ENCODE results near the gene CHD8.
A peak's percentile ranks its signal among the peaks of the same experiment; 100 is the strongest.
"Not testable (repeated sequence)": the region's sequence is repeated elsewhere in the genome, so short reads cannot be mapped to it uniquely, and the experiment has no call there.

The CHD8 gene

GRCh38 chr14:21437063-21437901 lies 18.6 kb downstream of the CHD8 start:
- DNase-seq, result peak; percentile 99

GRCh38 chr14:21436567-21437062 lies 19.3 kb downstream of the CHD8 start:
- DNase-seq, result no peak

GRCh38 chr14:21431126-21431525 lies 24.8 kb downstream of the CHD8 start:
- no peak for DNase-seq

GRCh38 chr14:21428930-21429329 lies 27.0 kb downstream of the CHD8 start:
- DNase-seq, result no peak

GRCh38 chr14:21426692-21427091 lies 29.2 kb downstream of the CHD8 start:
- no peak for DNase-seq

- DNase-seq, result no peak
Measured at GRCh38 chr14:21419528-21419927, 36.4 kb downstream of the CHD8 start.

- no peak for DNase-seq
Measured at GRCh38 chr14:21415329-21415728, 40.6 kb downstream of the CHD8 start.

- DNase-seq, result no peak
Measured at GRCh38 chr14:21414137-21414631, 41.7 kb downstream of the CHD8 start.

GRCh38 chr14:21408147-21408546 lies 47.8 kb downstream of the CHD8 start:
- no peak for DNase-seq

- DNase-seq, result no peak
Measured at GRCh38 chr14:21406213-21406612, 49.7 kb downstream of the CHD8 start.

GRCh38 chr14:21405097-21405496 lies 50.8 kb downstream of the CHD8 start:
- DNase-seq, result no peak

- no peak for DNase-seq
Measured at GRCh38 chr14:21399311-21399870, 56.5 kb downstream of the CHD8 start.

- DNase-seq, result no peak
Measured at GRCh38 chr14:21398901-21399300, 57.0 kb downstream of the CHD8 start.

- DNase-seq, result no peak
Measured at GRCh38 chr14:21395450-21395849, 60.5 kb downstream of the CHD8 start.

- DNase-seq, result no peak
Measured at GRCh38 chr14:21385188-21385904, 70.6 kb downstream of the CHD8 start.

- DNase-seq, result no peak
Measured at GRCh38 chr14:21384494-21384851, 71.5 kb downstream of the CHD8 start.

- peak; percentile 93 for DNase-seq
Measured at GRCh38 chr14:21383848-21384493, 72.0 kb downstream of the CHD8 start, which contains the start of gene SUPT16H. TSS of gene SUPT16H (minus strand) at chr14:21384019. CDS start at chr14:21383927, 92 bp downstream.

GRCh38 chr14:21382886-21383847 lies 72.8 kb downstream of the CHD8 start:
- peak; percentile 38 for DNase-seq

GRCh38 chr14:21382095-21382494 lies 73.8 kb downstream of the CHD8 start:
- no peak for DNase-seq

GRCh38 chr14:21379338-21379737 lies 76.6 kb downstream of the CHD8 start:
- DNase-seq, result no peak

- DNase-seq, result no peak
Measured at GRCh38 chr14:21373980-21374379, 81.9 kb downstream of the CHD8 start.

GRCh38 chr14:21372814-21373213 lies 83.1 kb downstream of the CHD8 start:
- not testable (repeated sequence) for DNase-seq

All from activated CD8-positive, alpha-beta memory T cell treated with anti-CD3 and anti-CD28 coated beads, Interleukin-2, amount 50 U/mL, for 4 hours (primary cell).